GM18511 (cell line): ENCODE measurements around the gene SLC4A3.
A peak's percentile ranks its signal among the peaks of the same experiment; 100 is the strongest.
"Not testable (repeated sequence)": the region's sequence is repeated elsewhere in the genome, so short reads cannot be mapped to it uniquely, and the experiment has no call there.

Experiments
- ATAC-seq: cut with Tn5 transposase; IDR thresholded peaks from one replicate; pipeline ENCODE4 v1.9.1; 2021; ENCODE audit warnings: mild to moderate bottlenecking, moderate library complexity; ENCODE audit not compliant: unreplicated experiment

Gene SLC4A3

GRCh38 chr2:219672406-219672805 lies 45.0 kb downstream of the SLC4A3 start:
- ATAC-seq = no peak

GRCh38 chr2:219675221-219675620 lies 47.8 kb downstream of the SLC4A3 start:
- no peak for ATAC-seq

DNA sequence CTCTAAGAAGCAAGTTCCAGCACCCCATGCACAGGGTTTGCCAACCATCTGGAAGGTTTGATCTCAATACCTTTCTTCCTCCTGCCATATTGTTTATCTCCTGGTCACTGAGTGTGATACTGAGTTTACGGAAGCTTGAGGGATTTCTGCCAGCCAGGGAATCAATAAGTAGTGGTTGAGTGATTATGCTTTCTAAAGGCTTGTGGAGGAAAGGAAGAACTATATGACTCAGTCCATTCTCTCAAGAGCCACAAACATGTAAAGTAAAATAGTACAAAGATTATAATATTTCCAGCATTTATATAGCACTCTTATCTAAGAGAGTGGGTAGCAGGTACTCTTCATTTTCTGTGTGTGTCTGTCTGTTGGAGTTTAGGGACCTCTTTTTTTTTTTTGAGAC lies 49.2 kb downstream of the SLC4A3 start:
- no peak for ATAC-seq

GRCh38 chr2:219679041-219679440 lies 51.6 kb downstream of the SLC4A3 start:
- ATAC-seq = no peak

GRCh38 chr2:219679571-219679970 lies 52.1 kb downstream of the SLC4A3 start:
- no peak for ATAC-seq

DNA sequence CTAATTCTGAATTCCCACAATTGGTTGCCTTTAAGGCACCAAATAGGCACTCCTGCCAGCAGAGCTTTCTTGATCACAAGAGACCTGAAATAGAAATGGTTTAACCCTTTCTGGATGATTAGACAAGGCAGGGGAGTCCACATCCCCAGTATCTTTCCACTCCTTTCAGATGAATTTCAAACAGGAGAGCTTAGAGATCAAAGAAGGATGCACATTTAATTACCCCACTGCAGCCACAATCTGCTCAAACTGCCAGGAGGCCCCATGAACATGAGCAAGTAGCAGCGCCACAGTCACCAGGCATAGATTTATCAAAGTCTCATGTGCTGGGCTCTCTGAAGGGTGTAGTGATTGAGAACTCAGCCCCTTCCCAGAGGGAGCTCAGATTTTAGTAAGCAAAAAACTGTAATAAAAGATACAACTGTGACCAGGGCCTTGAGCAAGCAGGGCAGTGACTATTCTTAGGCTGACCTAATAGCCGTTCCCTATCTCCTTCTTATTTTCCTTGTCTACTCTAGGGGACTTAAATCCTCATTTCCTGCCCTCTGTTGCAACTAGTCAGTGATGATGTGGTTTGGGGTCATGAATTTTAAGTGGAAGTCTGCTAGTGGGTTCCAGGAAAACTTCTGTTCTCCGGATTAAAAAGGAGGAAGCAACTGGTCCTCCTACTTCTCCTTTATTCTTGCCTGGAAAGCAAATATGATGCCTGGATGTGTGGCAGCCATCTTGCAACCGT lies 53.7 kb downstream of the SLC4A3 start:
- ATAC-seq = no peak

- no peak for ATAC-seq
Observed at GRCh38 chr2:219681694-219682300, 54.4 kb downstream of the SLC4A3 start.

DNA sequence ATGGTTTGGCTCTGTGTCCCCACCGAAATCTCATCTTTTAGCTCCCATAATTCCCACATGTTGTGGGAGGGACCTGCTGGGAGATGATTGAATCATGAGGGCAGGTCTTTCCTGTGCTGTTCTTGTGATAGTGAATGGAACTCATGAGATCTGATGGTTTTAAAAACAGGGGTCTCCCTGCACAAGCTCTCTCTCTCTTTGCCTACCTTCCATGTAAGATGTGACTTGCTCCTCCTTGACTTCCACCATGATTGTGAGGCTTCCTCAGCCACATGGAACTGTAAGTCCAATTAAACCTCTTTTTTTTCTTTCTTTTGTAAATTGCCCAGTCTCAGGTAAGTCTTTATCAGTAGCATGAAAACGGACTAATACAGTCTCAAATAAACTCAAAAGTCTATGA lies 56.0 kb downstream of the SLC4A3 start:
- ATAC-seq = not testable (repeated sequence)

- peak; percentile 93 for ATAC-seq
Observed at GRCh38 chr2:219684721-219685689, 57.6 kb downstream of the SLC4A3 start.

GRCh38 chr2:219687272-219687671 lies 59.8 kb downstream of the SLC4A3 start:
- no peak for ATAC-seq

DNA sequence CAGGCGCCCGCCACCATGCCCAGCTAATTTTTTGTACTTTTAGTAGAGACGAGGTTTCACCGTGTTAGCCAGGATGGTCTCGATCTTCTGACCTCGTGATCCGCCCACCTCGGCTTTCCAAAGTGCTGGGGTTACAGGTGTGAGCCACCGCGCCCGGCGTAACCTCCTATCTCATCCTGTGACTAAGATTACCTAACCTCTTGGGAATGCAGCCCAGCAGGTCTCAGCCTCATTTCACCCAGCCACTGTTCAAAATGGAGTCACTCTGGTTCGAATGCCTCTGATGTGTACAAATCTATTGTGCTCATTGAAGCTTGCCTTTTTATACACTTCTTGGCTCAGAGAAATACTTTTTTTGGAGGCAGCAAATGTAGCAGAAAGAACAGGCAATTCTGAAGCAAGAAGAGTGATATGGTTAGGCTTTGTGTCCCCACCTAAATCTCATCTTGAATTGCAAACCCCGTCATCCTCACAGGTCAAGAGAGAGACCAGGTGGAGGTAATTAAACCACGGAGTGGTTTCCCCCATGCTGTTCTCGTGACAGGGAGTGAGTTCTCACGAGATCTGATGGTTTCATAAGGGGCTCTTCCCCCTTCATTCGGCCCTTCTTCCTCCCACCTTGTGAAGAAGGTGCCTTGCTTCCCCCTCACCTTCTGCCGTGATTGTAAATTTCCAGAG lies 60.6 kb downstream of the SLC4A3 start:
- no peak for ATAC-seq

GRCh38 chr2:219688560-219689445 lies 61.4 kb downstream of the SLC4A3 start:
- ATAC-seq = no peak

GRCh38 chr2:219689676-219690628 lies 62.5 kb downstream of the SLC4A3 start:
- ATAC-seq = peak; percentile 47

- ATAC-seq = no peak
Observed at GRCh38 chr2:219691571-219691970, 64.1 kb downstream of the SLC4A3 start.
